22Rv1 (cell line): ENCODE data around the gene ATP5ME.

ENCODE experiments used
- H3K27ac ChIP-seq: fragments of 450-650 bp; 2 replicates; pipeline ENCODE4 v1.5.1; 2017
- ZFX ChIP-seq: fragments of 450-650 bp; IDR thresholded peaks from 2 replicates; pipeline ENCODE4 v1.6.1; 2017; ENCODE audit warnings: antibody characterized with exemption, borderline replicate concordance
- TF ChIP-seq, protein P1 (sequence below): fragments of 450-650 bp; IDR thresholded peaks from 2 replicates; pipeline ENCODE4 v1.5.1; 2017; ENCODE audit warnings: mild to moderate bottlenecking

Gene ATP5ME

GRCh38 chr4:680551-680927, 6.5 kb upstream of the ATP5ME start:
- TF ChIP-seq ZFX = no peak
- TF ChIP-seq, protein P1, sequence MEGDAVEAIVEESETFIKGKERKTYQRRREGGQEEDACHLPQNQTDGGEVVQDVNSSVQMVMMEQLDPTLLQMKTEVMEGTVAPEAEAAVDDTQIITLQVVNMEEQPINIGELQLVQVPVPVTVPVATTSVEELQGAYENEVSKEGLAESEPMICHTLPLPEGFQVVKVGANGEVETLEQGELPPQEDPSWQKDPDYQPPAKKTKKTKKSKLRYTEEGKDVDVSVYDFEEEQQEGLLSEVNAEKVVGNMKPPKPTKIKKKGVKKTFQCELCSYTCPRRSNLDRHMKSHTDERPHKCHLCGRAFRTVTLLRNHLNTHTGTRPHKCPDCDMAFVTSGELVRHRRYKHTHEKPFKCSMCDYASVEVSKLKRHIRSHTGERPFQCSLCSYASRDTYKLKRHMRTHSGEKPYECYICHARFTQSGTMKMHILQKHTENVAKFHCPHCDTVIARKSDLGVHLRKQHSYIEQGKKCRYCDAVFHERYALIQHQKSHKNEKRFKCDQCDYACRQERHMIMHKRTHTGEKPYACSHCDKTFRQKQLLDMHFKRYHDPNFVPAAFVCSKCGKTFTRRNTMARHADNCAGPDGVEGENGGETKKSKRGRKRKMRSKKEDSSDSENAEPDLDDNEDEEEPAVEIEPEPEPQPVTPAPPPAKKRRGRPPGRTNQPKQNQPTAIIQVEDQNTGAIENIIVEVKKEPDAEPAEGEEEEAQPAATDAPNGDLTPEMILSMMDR = no peak
- H3K27ac ChIP-seq = peak overlapping the region; percentile 56

DNA sequence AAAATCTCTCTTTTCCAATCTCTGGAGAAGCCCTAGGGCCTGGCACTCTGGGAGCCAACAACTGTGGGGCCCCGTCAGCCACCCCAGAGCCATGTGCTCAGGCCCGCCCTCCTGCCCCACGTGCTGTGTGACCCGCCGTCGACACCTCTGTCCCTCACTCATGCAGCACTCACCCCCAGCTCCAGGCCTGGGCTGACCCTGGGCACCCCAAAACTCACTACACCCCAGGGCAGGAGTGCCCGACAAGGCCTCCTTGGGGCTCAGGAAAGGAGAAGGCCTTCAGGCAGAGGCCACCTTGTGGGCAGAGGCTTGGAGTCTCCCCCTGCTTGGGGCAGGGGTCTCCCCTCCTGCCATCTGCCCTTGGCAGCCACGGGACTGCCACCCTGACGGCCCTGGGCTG, 6.0 kb upstream of the ATP5ME start:
- peak overlapping the region; percentile 56 for H3K27ac ChIP-seq

DNA sequence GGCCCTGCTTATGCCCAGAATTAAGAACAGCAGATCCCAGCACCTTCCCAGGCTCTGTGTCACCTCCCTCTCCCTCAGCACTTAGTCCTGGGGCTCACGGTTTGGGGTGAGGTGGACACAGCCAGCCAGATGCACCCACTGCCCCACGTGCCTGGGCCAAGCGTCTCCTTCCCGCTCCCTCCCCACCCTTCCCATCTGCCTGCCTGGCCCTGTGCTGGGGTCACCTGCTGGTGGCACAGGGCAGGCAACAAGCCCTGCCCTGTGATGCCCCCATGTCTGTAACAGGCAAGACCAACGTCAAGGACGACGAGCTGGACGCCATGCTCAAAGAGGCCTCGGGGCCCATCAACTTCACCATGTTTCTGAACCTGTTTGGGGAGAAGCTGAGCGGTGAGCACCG, 5.6 kb upstream of the ATP5ME start:
- TF ChIP-seq ZFX = no peak
- TF ChIP-seq, protein P1 = no peak
- H3K27ac ChIP-seq = peak overlapping the region; percentile 56

More for the DNA sequence above, 6.0 kb upstream of the ATP5ME start:
- TF ChIP-seq, protein P1 = no peak
- no peak for TF ChIP-seq ZFX

GRCh38 chr4:679104-679481, 5.0 kb upstream of the ATP5ME start:
- H3K27ac ChIP-seq = peak overlapping the region; percentile 86
- no peak for TF ChIP-seq ZFX
- TF ChIP-seq, protein P1 = no peak

- H3K27ac ChIP-seq = peak overlapping the region; percentile 86
- TF ChIP-seq ZFX = no peak
- TF ChIP-seq, protein P1 = no peak
Observed at GRCh38 chr4:678331-679103, 4.4 kb upstream of the ATP5ME start.

DNA sequence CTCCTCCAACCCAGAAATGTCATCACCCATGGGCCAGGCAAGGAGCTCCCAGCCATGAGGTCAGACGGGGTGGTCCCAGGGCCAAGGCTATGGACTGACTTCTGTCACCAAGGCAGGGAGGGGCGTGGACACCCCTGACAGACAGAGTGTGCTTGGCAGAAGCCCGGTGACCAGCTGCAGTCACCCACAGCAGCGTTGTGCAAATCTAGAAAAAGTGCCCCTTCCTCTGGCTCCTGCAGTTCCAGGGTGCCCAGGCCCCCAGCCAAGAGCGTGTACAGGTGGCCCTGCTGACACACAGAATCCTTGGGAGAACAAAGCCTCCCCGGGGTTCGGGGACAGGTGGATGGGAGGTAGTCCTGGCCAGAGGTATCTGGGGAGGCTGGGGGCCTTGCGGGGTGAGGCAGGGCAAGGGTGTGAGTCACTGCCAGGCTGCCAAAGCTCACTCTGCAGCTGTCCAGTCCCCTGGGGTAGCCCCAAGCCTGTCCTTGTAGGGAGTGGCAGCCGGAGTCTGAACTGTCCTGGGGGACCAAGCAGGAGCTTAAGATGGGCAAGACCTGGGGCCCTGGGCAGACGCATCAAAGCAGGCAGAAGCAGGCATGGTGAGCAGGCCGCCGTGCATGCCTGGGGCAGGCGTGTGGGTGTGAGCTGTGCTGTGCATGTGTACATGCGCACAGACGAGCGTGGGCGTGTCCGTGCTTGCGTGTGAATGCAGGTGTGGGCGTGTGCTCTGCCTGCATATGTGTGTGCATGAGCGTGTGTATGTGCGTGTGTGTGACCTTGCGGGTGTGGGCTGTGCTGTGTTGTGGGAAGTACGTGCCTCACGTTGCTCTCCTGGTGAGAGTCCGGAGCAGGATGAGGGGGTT, 3.6 kb upstream of the ATP5ME start:
- peak overlapping the region; percentile 86 for H3K27ac ChIP-seq
- TF ChIP-seq, protein P1 = no peak
- no peak for TF ChIP-seq ZFX

- peak overlapping the region; percentile 86 for H3K27ac ChIP-seq
- TF ChIP-seq ZFX = no peak
- TF ChIP-seq, protein P1 = no peak
Observed at GRCh38 chr4:676871-677235, 2.8 kb upstream of the ATP5ME start.
